NB4 (cell line): ENCODE results near the gene RINL.
"Not testable (repeated sequence)": the region's sequence is repeated elsewhere in the genome, so short reads cannot be mapped to it uniquely, and the experiment has no call there.

Experiments
- DNase-seq: peaks from one replicate; pipeline ENCODE4 v3.0.0; 2010; ENCODE audit warnings: low read depth
- H3K4me3 ChIP-seq: one replicate; pipeline ENCODE4 v1.5.1; 2011; ENCODE audit warnings: mild to moderate bottlenecking, low read depth, low read length, moderate library complexity
- MAX ChIP-seq: IDR thresholded peaks from 2 replicates; pipeline ENCODE4 v1.6.1; 2011; ENCODE audit warnings: low read depth, low read length
- MYC ChIP-seq: IDR thresholded peaks from 2 replicates; pipeline ENCODE4 v1.6.1; 2011; ENCODE audit warnings: low read depth, low read length
- POLR2A ChIP-seq: IDR thresholded peaks from 2 replicates; pipeline ENCODE4 v1.6.1; 2011; ENCODE audit warnings: mild to moderate bottlenecking; ENCODE audit not compliant: insufficient read length; ENCODE audit errors: extremely low read depth
- TF ChIP-seq, protein P1 (sequence below): IDR thresholded peaks from one replicate; pipeline ENCODE4 v1.5.1; 2012; ENCODE audit warnings: low read depth, low read length

Gene RINL

DNA sequence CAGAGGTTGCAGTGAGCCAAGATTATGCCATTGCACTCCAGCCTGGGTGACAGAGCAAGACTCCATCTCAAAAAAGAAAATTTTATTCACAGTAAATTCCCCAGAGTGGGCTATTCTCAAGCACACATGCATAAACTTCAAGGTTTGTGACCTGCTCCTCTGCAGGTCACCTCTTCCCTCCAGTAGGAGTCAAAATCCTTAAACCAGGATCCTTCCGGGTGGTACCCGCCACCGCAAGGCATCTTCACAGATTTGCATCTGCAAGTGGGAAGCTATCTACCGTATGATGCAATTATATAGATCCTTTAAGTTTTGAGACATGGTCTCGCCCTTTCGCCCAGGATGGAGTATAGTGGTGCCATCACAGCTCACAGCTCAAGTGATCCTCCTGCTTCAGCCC, 43.5 kb downstream of the RINL start:
- H3K4me3 ChIP-seq, result no peak overlapping the region
- no peak for DNase-seq
- TF ChIP-seq POLR2A, result no peak
- no peak for TF ChIP-seq MYC
- TF ChIP-seq, protein P1, sequence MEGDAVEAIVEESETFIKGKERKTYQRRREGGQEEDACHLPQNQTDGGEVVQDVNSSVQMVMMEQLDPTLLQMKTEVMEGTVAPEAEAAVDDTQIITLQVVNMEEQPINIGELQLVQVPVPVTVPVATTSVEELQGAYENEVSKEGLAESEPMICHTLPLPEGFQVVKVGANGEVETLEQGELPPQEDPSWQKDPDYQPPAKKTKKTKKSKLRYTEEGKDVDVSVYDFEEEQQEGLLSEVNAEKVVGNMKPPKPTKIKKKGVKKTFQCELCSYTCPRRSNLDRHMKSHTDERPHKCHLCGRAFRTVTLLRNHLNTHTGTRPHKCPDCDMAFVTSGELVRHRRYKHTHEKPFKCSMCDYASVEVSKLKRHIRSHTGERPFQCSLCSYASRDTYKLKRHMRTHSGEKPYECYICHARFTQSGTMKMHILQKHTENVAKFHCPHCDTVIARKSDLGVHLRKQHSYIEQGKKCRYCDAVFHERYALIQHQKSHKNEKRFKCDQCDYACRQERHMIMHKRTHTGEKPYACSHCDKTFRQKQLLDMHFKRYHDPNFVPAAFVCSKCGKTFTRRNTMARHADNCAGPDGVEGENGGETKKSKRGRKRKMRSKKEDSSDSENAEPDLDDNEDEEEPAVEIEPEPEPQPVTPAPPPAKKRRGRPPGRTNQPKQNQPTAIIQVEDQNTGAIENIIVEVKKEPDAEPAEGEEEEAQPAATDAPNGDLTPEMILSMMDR, result no peak
- no peak for TF ChIP-seq MAX

DNA sequence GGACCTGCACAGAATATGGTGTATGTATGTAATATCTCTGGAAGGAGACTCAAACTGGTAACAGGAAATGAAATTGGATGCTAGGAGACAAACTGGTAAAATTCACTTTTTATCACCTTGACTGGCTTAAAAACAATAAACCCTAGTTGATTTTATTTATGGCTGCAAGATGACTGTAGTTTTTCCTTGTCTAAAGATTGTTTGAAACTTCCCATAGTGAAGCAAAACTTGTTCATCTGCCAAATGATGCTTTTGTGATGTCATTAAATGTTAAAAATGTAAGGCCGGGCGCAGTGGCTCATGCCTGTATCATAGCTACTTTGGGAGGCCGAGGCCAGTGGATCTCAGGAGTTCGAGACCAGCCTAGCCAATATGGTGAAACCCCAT, 44.0 kb downstream of the RINL start:
- no peak overlapping the region for H3K4me3 ChIP-seq
- TF ChIP-seq MAX, result no peak
- TF ChIP-seq POLR2A, result no peak
- TF ChIP-seq, protein P1, result no peak
- no peak for TF ChIP-seq MYC
- no peak for DNase-seq

DNA sequence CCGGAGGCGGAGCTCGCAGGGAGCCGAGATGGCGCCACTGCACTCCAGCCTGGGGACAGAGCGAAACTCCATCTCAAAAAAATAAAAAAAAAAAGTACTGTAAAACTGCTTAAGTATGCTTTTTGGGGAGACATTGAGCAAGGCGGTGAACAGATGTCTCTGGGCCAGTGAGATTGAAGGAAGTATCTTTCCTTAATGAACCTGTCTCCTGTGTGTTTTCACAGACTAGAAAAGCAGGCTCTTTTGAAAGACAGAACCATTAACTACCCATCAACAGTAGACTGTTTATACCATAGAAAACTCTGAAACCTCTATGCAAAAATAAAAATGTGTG, 45.0 kb downstream of the RINL start:
- no peak for DNase-seq
- TF ChIP-seq MYC (no peak), MAX (no peak), POLR2A (no peak)
- TF ChIP-seq, protein P1, result no peak

DNA sequence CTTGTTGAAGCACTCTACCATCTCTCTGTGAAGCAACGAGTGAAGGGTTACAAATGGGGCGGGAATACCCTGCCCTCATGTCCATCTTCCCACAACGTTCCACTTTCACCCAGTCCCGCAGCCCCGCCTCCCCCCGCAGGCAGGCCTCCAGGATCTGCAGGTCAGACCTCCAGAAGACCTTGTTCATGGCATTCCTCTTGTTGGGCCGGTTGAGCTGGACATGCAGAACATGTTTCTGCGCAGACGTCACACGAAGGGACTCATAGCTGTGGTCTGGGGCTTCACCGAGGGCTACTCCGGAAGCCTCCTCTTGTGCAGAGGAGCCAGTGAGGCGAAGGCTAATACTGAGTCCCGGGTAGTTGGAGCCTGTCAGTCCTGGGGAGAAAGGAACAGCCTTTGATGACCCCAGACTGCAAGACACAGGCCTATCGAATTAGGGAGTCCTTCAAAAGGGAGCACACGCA, 46.9 kb downstream of the RINL start:
- TF ChIP-seq POLR2A (no peak), MYC (no peak), MAX (no peak)
- TF ChIP-seq, protein P1, result no peak
- DNase-seq, result peak; percentile 63

More for the DNA sequence above, 45.0 kb downstream of the RINL start:
- H3K4me3 ChIP-seq, result no peak overlapping the region

GRCh38 chr19:38830039-38830733, 47.9 kb downstream of the RINL start:
- DNase-seq, result no peak
- H3K4me3 ChIP-seq, result no peak overlapping the region
- TF ChIP-seq MAX, result no peak
- no peak for TF ChIP-seq POLR2A
- TF ChIP-seq MYC, result no peak
- TF ChIP-seq, protein P1, result no peak

More for the DNA sequence above, 46.9 kb downstream of the RINL start:
- peak overlapping the region; percentile 77 for H3K4me3 ChIP-seq

DNA sequence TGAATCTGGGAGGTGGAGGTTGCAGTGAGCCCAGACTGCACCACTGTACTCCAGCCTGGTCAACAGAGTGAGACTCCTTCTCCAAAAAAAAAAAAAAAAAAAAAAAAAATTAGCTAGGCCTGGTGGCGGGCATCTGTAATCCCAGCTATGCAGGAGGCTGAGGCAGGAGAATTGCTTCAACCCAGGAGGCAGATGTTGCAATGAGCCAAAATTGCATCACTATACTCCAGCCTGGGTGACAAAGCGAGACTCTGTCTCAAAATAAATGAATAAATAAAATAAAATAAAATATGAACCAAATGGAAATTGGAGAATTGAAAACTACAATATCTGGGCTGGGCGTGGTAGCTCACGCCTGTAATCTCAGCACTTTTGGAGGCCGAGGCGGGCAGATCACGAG, 48.9 kb downstream of the RINL start:
- not testable (repeated sequence) for H3K4me3 ChIP-seq
- peak; percentile 70 for DNase-seq
